Activated CD8-positive, alpha-beta memory T cell treated with anti-CD3 and anti-CD28 coated beads for 1 hour (primary cell): Measurements from ENCODE around the gene PSMA5.
A peak's percentile ranks its signal among the peaks of the same experiment; 100 is the strongest.
"Not testable (repeated sequence)": the region's sequence is repeated elsewhere in the genome, so short reads cannot be mapped to it uniquely, and the experiment has no call there.

Experiments
- DNase-seq, 2 donors: peaks; one replicate each; pipeline ENCODE4 v3.0.0-alpha.2; 2020; ENCODE audit warnings: low read depth in 1 of 2; ENCODE audit errors: extremely low read depth in 1 of 2

PSMA5 gene

GRCh38 chr1:109426281-109427170 is at the start of gene PSMA5:
Gene PSMA5 (minus strand): TSS chr1:109426448. CDS start chr1:109426330, 118 bp downstream.
- peak; percentile 87 to 92 for DNase-seq

- DNase-seq = no peak
Observed at GRCh38 chr1:109475261-109475660, 49.0 kb upstream of the PSMA5 start.

- DNase-seq = no peak
Observed at GRCh38 chr1:109474697-109475096, 48.4 kb upstream of the PSMA5 start.

GRCh38 chr1:109473284-109474057 is 47.2 kb upstream of the PSMA5 start:
- DNase-seq = not testable (repeated sequence)

- no peak for DNase-seq
Observed at GRCh38 chr1:109472779-109473178, 46.5 kb upstream of the PSMA5 start.

- DNase-seq = no peak
Observed at GRCh38 chr1:109470245-109470644, 44.0 kb upstream of the PSMA5 start.

GRCh38 chr1:109468903-109469302 is 42.7 kb upstream of the PSMA5 start:
- DNase-seq = no peak

- no peak for DNase-seq
Observed at GRCh38 chr1:109468061-109468460, 41.8 kb upstream of the PSMA5 start.

GRCh38 chr1:109467301-109467777 is 41.1 kb upstream of the PSMA5 start:
- no peak for DNase-seq

GRCh38 chr1:109466452-109467300 is 40.4 kb upstream of the PSMA5 start, which contains the start of gene SYPL2:
Gene SYPL2 (plus strand): TSS chr1:109466546. CDS start chr1:109466844, 298 bp downstream.
- DNase-seq = no peak

GRCh38 chr1:109466125-109466451 is 39.8 kb upstream of the PSMA5 start:
- DNase-seq = no peak

GRCh38 chr1:109457819-109458218 is 31.6 kb upstream of the PSMA5 start:
- DNase-seq = no peak

- no peak for DNase-seq
Observed at GRCh38 chr1:109454497-109455133, 28.4 kb upstream of the PSMA5 start.

- DNase-seq = no peak
Observed at GRCh38 chr1:109447524-109447923, 21.3 kb upstream of the PSMA5 start.

- not testable (repeated sequence) for DNase-seq
Observed at GRCh38 chr1:109445949-109446695, 19.9 kb upstream of the PSMA5 start.

- no peak for DNase-seq
Observed at GRCh38 chr1:109444346-109444745, 18.1 kb upstream of the PSMA5 start.

GRCh38 chr1:109443476-109443875 is 17.2 kb upstream of the PSMA5 start:
- no peak for DNase-seq

- no peak for DNase-seq
Observed at GRCh38 chr1:109441069-109441468, 14.8 kb upstream of the PSMA5 start.

GRCh38 chr1:109438798-109439297 is 12.6 kb upstream of the PSMA5 start:
- DNase-seq = no peak
